Measurements from ENCODE around the gene MAB21L4.

The MAB21L4 gene

DNA sequence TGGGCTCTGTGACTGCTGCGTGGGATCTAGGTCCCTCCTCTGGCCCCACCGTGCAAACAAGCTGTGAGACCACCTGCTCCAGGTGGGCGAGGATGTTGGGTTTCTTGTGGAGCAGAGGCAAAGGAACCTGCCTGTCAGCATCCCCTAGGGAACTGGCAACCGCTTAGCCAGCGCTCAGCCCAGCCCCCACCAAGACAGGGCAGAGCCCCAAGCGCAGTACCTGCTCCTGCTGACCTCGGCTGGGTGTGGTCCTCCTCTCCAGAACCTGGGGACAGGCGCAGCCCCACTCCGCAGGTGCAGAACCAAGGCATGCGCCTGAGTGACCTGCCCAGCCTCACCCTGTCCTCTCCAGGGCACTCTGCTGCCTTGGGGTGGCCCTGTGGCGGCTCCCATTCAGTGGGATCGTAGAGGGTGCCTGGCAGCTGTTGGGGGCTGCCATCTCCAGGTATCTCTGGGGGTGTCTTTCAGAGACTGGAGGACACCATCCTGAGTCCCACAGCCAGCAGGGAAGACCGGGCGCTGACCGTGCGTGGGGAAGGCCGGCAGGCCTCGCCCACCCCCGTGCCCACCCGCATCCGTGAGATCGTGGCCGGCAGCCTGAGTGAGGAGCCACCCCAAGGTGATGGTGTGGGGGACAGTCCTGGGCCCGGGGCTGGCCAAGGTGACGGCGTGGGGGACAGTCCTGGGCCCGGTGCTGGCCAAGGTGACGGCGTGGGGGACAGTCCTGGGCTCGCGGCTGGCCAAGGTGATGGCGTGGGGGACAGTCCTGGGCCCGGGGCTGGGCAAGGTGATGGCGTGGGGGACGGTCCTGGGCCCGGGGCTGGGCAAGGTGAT is 22.5 kb upstream of the MAB21L4 start:
- Mint-ChIP-seq H3K27me3 (peaks cover 4% of the 10 kb centered on the region), H3K27ac (no peak overlapping the region), H3K36me3 (ENCODE audit: low read depth) (no peaks in the 10 kb centered on the region), H3K4me1 (ENCODE audit: low read depth) (no peaks in the 10 kb centered on the region), H3K4me3 (no peak overlapping the region), H3K9me3 (no peaks in the 10 kb centered on the region)

DNA sequence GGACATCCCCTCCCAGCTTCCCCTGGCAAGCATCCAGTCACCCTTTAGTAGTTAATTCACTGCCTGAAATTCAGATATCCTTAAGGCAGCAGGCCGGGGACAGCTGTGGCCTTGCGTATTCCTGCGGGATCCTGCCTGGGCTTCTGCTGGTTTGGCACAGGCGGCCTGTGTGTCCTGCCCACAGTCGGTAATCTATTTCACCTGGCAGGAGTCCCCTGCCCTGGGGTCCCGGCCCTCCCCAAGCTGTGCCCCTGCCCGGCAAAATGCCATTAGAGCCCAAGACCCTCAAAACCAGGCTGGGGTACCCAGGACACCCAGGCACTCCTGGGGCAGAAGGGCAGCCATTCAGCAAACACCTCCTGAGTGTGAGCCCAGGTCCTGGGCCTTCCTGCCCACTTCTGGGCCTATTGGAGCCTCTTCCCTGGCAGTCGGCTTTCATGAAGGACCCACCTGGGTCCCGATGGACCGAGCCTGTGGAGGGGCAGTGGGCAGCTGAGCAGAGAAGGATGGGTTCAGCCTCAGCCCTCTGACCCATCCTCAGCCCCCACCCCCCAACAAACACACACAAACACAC is 21.8 kb upstream of the MAB21L4 start:
- no peaks in the 10 kb centered on the region for H3K36me3 Mint-ChIP-seq (ENCODE audit: low read depth)
- no peaks in the 10 kb centered on the region for H3K4me1 Mint-ChIP-seq (ENCODE audit: low read depth)
- peaks cover 4% of the 10 kb centered on the region for H3K27me3 Mint-ChIP-seq
- H3K4me3 Mint-ChIP-seq: no peak overlapping the region
- H3K27ac Mint-ChIP-seq: no peak overlapping the region
- no peaks in the 10 kb centered on the region for H3K9me3 Mint-ChIP-seq

GRCh38 chr2:240917009-240917683 is 21.2 kb upstream of the MAB21L4 start:
- Mint-ChIP-seq H3K27me3 (peaks cover 5% of the 10 kb centered on the region), H3K36me3 (ENCODE audit: low read depth) (no peaks in the 10 kb centered on the region), H3K4me3 (no peak overlapping the region)

DNA sequence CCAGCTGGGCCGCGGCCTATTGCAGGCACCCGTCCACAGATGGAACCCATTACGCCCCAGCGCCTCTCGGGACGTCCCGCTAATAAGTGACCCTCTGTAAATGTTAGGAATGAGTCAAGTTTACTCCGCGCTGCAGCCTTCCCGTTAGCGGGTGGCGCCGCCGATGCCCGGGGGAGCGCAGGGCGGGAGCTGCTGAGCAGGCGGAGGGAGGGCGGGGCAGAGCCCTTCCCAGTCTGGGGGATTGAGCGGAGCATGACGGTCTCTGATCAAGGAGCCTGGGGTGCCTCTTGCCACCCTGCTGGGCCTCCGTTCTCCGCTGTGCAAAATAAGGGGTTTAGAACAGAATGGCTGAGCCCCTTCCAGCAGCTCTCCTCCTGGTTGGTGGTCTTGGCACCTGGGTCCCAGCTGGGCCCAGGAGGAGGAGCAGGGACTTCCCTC is 20.6 kb upstream of the MAB21L4 start:
- H3K27me3 Mint-ChIP-seq: peaks cover 9% of the 10 kb centered on the region
- H3K9me3 Mint-ChIP-seq: no peaks in the 10 kb centered on the region
- H3K4me3 Mint-ChIP-seq: no peak overlapping the region
- H3K36me3 Mint-ChIP-seq (ENCODE audit: low read depth): no peaks in the 10 kb centered on the region
- no peak overlapping the region for H3K27ac Mint-ChIP-seq
- H3K4me1 Mint-ChIP-seq (ENCODE audit: low read depth): no peaks in the 10 kb centered on the region

More at GRCh38 chr2:240917009-240917683, 21.2 kb upstream of the MAB21L4 start:
- Mint-ChIP-seq H3K4me1 (ENCODE audit: low read depth) (no peaks in the 10 kb centered on the region), H3K9me3 (no peaks in the 10 kb centered on the region), H3K27ac (no peak overlapping the region)

GRCh38 chr2:240915526-240916341 is 19.8 kb upstream of the MAB21L4 start:
- no peak overlapping the region for H3K27ac Mint-ChIP-seq
- H3K9me3 Mint-ChIP-seq: no peaks in the 10 kb centered on the region
- H3K4me1 Mint-ChIP-seq (ENCODE audit: low read depth): no peaks in the 10 kb centered on the region
- no peaks in the 10 kb centered on the region for H3K36me3 Mint-ChIP-seq (ENCODE audit: low read depth)
- no peak overlapping the region for H3K4me3 Mint-ChIP-seq
- peaks cover 9% of the 10 kb centered on the region for H3K27me3 Mint-ChIP-seq

GRCh38 chr2:240914645-240915525 is 18.9 kb upstream of the MAB21L4 start:
- H3K36me3 Mint-ChIP-seq (ENCODE audit: low read depth): no peaks in the 10 kb centered on the region
- no peak overlapping the region for H3K27ac Mint-ChIP-seq
- no peaks in the 10 kb centered on the region for H3K4me1 Mint-ChIP-seq (ENCODE audit: low read depth)
- H3K9me3 Mint-ChIP-seq: no peaks in the 10 kb centered on the region
- H3K4me3 Mint-ChIP-seq: no peak overlapping the region
- H3K27me3 Mint-ChIP-seq: peaks cover 9% of the 10 kb centered on the region

- Mint-ChIP-seq H3K9me3 (no peaks in the 10 kb centered on the region), H3K27me3 (peaks cover 9% of the 10 kb centered on the region), H3K4me3 (no peak overlapping the region)
Observed at GRCh38 chr2:240913810-240914644, 18.1 kb upstream of the MAB21L4 start.

GRCh38 chr2:240912878-240913809 is 17.2 kb upstream of the MAB21L4 start:
- Mint-ChIP-seq H3K36me3 (ENCODE audit: low read depth) (no peaks in the 10 kb centered on the region), H3K4me3 (no peak overlapping the region), H3K27me3 (peaks cover 9% of the 10 kb centered on the region), H3K9me3 (no peaks in the 10 kb centered on the region), H3K27ac (no peak overlapping the region), H3K4me1 (ENCODE audit: low read depth) (no peaks in the 10 kb centered on the region)

More at GRCh38 chr2:240913810-240914644, 18.1 kb upstream of the MAB21L4 start:
- no peaks in the 10 kb centered on the region for H3K4me1 Mint-ChIP-seq (ENCODE audit: low read depth)
- H3K27ac Mint-ChIP-seq: no peak overlapping the region
- no peaks in the 10 kb centered on the region for H3K36me3 Mint-ChIP-seq (ENCODE audit: low read depth)

- Mint-ChIP-seq H3K9me3 (no peaks in the 10 kb centered on the region), H3K27me3 (peaks cover 9% of the 10 kb centered on the region), H3K4me1 (ENCODE audit: low read depth) (no peaks in the 10 kb centered on the region), H3K36me3 (ENCODE audit: low read depth) (no peaks in the 10 kb centered on the region), H3K4me3 (no peak overlapping the region), H3K27ac (no peak overlapping the region)
Observed at GRCh38 chr2:240911641-240912265, 15.8 kb upstream of the MAB21L4 start.

GRCh38 chr2:240909216-240909974 is 13.4 kb upstream of the MAB21L4 start:
- Mint-ChIP-seq H3K27me3 (peaks cover 5% of the 10 kb centered on the region), H3K9me3 (no peaks in the 10 kb centered on the region), H3K27ac (no peak overlapping the region), H3K36me3 (ENCODE audit: low read depth) (no peaks in the 10 kb centered on the region), H3K4me1 (ENCODE audit: low read depth) (no peaks in the 10 kb centered on the region), H3K4me3 (no peak overlapping the region)

- H3K4me3 Mint-ChIP-seq: no peak overlapping the region
- H3K9me3 Mint-ChIP-seq: no peaks in the 10 kb centered on the region
- peaks cover 3% of the 10 kb centered on the region for H3K27me3 Mint-ChIP-seq
- no peaks in the 10 kb centered on the region for H3K4me1 Mint-ChIP-seq (ENCODE audit: low read depth)
- no peaks in the 10 kb centered on the region for H3K36me3 Mint-ChIP-seq (ENCODE audit: low read depth)
- H3K27ac Mint-ChIP-seq: no peak overlapping the region
Observed at GRCh38 chr2:240906911-240907590, 11.1 kb upstream of the MAB21L4 start.

Data from stimulated activated naive CD8-positive, alpha-beta T cell treated with anti-CD3 and anti-CD28 coated beads, Interleukin-15, Interleukin-2, amounts not matched to agents 100 ng/mL and 50 ng/mL, for 24 hours (primary cell).